ENCODE results near the gene TGFBRAP1.
"Not testable (repeated sequence)": the region's sequence is repeated elsewhere in the genome, so short reads cannot be mapped to it uniquely, and the experiment has no call there.

TGFBRAP1 gene

DNA sequence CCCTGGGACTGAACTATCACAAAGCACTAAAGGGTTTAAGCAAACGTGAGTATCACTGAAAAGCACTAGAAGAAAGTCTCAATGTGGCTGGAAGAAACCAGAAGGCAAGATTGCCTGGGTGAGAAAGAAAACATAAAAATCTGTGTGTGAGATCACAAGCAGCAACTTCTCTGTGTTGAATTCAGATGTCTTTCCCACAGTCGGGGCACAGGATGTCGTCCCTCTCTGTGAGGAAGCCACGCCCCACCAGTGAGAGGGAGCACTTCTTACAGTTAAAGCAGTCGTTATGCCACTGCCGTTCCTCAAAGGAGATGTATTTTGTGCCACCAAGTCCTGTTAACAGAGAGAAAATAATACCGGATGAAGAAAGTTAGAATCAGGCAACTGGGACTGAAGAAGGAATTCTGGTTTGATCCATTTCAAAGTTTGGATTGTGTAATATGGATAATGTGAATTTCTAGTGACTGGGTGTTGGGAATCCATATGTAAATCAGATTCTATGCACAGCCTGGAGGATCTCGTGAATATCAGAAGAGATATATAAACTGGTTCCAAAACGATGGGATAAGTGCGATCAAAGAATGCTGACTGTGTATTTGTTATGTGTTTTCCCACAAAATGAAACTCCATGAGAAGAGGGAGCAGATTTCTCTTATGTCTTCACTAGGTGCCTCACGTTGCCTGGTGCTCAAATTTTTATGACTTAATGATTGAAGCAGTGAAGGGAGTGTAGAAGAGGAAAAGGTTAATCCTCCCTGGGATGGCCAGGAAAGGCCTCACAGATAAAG lies 31.8 kb upstream of the TGFBRAP1 start:
- in situ Hi-C loops (cut with MboI; ENCODE audit: low pct_unique_long_range_greater_than_20kb, low sequenced_read_pairs): loop anchor here (25.0 kb wide), 2 partner anchors 176 to 1226 kb away; no protein-coding TSS in a partner anchor

GRCh38 chr2:105358593-105358992 lies 29.1 kb upstream of the TGFBRAP1 start:
- no peak for DNase-seq
- in situ Hi-C loops (cut with MboI; ENCODE audit: low pct_unique_long_range_greater_than_20kb, low sequenced_read_pairs): loop anchor here (25.0 kb wide), 2 partner anchors 179 to 1229 kb away; no protein-coding TSS in a partner anchor

More for the DNA sequence above, 31.8 kb upstream of the TGFBRAP1 start:
- DNase-seq: no peak

DNA sequence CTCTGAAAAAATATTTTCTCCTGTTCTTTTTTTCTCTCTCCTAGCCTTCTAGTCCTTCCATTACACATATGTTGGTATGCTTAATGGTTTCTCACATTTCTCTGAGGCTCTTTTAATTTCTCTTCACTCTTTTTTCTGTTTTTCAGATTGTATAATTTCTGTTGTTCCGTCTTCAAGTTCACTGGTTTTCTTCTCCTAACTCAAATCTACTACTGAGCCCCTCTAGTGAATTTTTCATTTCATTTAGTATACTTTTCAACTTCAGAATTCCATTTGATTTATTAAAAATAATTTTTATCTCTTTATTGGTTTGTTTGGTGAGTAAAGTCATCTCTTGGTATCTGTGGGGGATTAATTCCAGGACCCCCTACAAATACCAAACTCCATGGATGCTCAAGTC lies 27.6 kb upstream of the TGFBRAP1 start:
- no peak for DNase-seq
- in situ Hi-C loops (cut with MboI; ENCODE audit: low pct_unique_long_range_greater_than_20kb, low sequenced_read_pairs): loop anchor here (25.0 kb wide), 2 partner anchors 180 to 1230 kb away; no protein-coding TSS in a partner anchor

DNA sequence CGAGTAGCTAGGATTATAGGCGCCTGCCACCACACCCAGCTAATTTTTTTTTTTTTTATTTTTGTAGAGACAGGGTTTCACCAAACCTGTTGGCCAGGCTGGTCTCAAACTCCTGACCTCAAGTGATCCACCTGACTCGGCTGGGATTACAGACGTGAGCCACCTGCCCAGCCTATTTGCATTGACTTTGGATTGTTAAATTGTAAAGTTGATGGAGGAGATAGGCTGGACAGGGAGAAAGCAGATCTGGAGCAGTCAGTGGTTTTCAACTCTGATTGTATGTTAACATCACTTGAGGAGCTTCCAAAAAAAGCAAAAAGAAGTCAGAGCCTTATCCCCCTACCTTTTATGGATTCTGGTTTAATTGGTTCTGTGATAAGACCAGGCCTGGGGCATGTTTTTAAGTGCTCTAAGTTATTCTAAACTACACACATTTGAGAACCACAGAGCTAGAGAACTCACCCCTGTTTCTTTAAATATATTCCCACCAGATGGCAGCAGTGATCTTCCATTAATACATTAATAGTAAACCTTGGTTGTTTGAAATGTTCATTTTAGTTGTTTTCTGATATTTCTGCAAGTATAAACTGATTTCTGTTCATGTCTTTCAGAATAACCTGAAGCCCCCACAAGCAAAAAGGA lies 15.3 kb upstream of the TGFBRAP1 start:
- in situ Hi-C loops (cut with MboI; ENCODE audit: low pct_unique_long_range_greater_than_20kb, low sequenced_read_pairs): no loop called here
- peak; percentile 27 for DNase-seq

DNA sequence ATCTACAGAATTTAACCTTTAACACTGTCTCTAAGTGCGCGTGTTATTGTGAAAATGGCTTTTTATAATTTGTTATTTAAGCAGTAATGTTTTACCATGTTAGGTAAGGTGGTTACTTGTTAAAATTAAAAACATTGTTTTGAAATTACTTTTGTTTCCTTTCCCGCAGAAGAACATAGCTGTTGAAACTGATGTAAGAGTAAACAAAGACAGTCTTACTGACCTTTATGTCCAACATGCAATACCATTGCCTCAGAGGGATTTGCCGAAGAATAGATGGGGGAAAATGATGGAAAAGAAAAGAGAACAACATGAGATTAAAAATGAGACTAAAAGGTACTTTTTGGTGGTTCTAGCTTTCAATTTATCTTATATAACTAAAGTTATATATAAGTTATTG lies 9.9 kb upstream of the TGFBRAP1 start:
- in situ Hi-C loops (cut with MboI; ENCODE audit: low pct_unique_long_range_greater_than_20kb, low sequenced_read_pairs): no loop called here
- no peak for DNase-seq

DNA sequence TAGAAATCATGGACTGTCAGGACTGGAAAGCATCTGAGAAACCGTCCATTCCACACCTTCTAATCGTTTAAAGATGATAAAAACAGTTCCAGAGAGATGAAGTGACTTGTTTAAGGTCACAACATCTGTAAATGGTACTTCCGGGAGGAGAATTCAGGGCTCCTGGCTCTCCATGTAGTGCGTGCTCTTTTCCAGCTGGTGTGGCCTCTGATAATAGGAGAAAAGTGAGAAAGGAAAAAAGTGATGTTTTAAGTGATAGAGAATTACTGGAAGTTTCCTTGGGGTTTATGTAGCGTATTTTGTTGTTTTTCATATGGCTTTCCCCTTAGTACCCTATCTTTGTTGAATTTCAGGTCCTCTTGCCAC lies 8.5 kb upstream of the TGFBRAP1 start:
- in situ Hi-C loops (cut with MboI; ENCODE audit: low pct_unique_long_range_greater_than_20kb, low sequenced_read_pairs): no loop called here
- no peak for DNase-seq

DNA sequence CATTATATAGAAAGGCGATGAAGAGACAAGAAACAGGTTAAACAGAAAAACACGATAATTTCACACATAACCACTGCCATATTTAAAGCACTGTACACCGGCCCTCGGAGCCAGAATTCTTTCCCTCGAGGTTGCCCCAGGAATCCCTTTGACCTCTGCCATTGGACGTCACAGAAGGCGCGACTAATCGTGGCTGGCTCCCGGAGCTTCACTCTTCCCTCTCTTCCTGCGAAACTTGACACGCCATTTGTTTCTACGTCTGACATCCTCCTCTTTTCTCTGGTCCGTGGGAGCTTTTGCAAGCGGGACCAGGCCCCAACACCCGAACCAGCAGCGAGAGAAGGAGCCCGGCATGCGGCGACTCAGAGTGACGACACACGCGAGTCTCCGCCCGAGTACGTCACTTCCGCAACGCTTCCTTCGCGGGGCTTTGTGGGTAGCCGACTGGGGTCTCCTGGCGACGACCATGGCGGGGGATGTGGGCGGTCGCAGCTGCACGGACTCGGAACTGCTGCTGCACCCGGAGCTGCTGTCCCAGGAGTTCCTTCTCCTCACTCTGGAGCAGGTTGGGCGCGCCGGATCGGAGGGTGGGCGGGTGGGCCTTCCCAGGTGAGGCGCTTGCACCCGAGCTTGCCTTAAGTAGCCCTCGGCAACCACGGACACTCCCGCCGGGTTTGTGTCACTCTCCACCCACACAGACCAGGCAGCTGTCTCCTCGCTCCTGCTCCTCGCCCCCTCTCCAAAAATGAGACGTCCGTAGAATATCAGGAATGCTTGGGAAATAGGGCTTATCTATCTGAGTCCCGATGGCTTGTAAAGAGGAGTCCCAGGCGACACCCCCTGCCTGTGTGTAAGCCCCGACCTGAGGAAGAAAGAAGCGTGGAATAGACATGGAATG lies 7.8 kb upstream of the TGFBRAP1 start, which contains the start of gene C2orf49:
Gene C2orf49 (plus strand): TSS at position 419 of the 898 bp plus-strand sequence. CDS start 48 bp downstream, at position 467.
- in situ Hi-C loops (cut with MboI; ENCODE audit: low pct_unique_long_range_greater_than_20kb, low sequenced_read_pairs): no loop called here
- DNase-seq: peak; percentile 92

- no peak for DNase-seq
- in situ Hi-C loops (cut with MboI; ENCODE audit: low pct_unique_long_range_greater_than_20kb, low sequenced_read_pairs): no loop called here
These were observed 7.2 kb upstream of the TGFBRAP1 start for GRCh38 chr2:105336786-105337121.

GRCh38 chr2:105335469-105335868 lies 5.9 kb upstream of the TGFBRAP1 start:
- DNase-seq: no peak
- in situ Hi-C loops (cut with MboI; ENCODE audit: low pct_unique_long_range_greater_than_20kb, low sequenced_read_pairs): no loop called here

DNA sequence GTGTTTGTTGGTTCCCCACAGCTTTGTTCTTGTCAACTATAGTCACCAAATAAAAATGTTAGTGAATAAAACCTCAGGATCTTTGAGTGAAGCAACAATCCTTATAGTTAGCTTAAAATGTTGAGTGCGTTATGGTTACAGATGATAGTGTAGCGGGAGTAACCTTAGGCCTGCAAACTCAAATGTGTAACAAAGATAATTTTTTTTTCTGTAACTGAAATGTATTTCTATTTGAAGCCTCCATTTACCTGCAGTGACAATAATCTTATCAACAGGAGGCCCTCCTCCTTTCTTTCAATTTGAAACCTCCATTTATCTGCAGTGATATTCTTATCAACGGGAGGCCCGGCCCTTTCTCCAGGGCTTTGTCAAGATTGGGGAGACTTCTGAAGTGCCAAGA lies 4.7 kb upstream of the TGFBRAP1 start:
- in situ Hi-C loops (cut with MboI; ENCODE audit: low pct_unique_long_range_greater_than_20kb, low sequenced_read_pairs): no loop called here

GRCh38 chr2:105330681-105331375 lies 1.3 kb upstream of the TGFBRAP1 start:
- no peak for DNase-seq
- in situ Hi-C loops (cut with MboI; ENCODE audit: low pct_unique_long_range_greater_than_20kb, low sequenced_read_pairs): no loop called here

More for the DNA sequence above, 4.7 kb upstream of the TGFBRAP1 start:
- DNase-seq: no peak

DNA sequence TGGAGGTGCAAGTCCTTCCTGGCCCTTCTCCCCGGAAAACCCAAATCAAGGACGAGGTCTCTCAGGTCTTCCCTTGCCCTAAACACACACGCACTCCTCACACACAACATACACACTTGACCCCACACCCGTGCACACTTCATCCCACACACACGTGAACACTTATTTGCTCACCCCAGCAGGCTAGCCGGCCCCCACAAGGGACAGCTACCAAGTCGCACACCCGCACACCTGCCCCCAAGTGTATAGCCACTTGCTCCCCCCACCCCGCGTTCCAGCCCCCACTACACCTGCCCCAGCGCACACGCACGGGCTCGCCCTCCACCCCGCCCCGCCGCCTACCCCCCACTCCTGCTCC lies 359 bp downstream of the TGFBRAP1 start:
- in situ Hi-C loops (cut with MboI; ENCODE audit: low pct_unique_long_range_greater_than_20kb, low sequenced_read_pairs): no loop called here
- DNase-seq: no peak

DNA sequence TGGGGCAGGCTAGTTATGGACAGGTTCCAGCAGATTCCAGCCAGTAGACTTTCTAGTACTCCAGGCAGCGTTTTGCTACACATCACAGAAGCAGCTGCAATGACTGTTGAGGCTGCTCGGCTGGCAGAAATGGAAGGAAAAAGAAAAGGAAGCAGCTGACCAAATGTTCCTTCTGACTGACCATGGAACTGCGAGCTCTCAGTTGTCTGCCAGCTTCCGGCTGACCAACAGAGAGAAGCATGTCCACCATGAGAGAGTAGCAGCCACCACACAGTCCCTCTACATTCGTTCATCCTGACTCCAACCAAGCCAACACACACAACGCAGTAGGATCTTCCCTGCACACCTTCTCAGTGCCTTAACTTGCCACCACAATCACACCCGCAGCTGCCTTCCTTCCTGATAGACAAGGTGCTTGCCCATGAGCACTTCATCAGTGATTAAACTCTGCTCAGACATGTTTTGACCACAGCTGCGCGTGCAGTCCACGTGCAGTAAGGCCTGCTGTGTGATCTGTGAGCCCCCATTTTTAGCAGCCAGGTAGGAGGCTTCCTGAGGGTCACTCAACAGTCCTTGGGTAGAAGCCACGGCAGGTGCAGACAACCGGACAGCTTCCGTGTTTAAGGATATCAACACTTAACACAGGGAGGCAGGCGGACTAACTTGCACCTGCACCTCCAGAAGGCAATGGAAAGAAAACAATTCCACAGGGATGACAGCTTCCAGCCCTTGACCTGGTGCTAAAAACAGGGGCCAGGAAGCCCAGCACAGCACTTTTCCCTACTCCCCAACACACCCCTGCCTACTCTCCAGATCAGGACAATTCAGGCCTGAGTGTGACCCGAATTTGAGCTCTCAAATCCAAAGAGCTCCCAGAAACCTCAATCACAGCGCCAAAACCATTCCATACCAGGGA lies 996 bp downstream of the TGFBRAP1 start:
- peak; percentile 68 for DNase-seq
- in situ Hi-C loops (cut with MboI; ENCODE audit: low pct_unique_long_range_greater_than_20kb, low sequenced_read_pairs): no loop called here

GRCh38 chr2:105327690-105328089 lies 1.8 kb downstream of the TGFBRAP1 start:
- DNase-seq: no peak
- in situ Hi-C loops (cut with MboI; ENCODE audit: low pct_unique_long_range_greater_than_20kb, low sequenced_read_pairs): no loop called here

- in situ Hi-C loops (cut with MboI; ENCODE audit: low pct_unique_long_range_greater_than_20kb, low sequenced_read_pairs); DNase-seq: not testable (repeated sequence)
These were observed 2.3 kb downstream of the TGFBRAP1 start for GRCh38 chr2:105327271-105327670.

DNA sequence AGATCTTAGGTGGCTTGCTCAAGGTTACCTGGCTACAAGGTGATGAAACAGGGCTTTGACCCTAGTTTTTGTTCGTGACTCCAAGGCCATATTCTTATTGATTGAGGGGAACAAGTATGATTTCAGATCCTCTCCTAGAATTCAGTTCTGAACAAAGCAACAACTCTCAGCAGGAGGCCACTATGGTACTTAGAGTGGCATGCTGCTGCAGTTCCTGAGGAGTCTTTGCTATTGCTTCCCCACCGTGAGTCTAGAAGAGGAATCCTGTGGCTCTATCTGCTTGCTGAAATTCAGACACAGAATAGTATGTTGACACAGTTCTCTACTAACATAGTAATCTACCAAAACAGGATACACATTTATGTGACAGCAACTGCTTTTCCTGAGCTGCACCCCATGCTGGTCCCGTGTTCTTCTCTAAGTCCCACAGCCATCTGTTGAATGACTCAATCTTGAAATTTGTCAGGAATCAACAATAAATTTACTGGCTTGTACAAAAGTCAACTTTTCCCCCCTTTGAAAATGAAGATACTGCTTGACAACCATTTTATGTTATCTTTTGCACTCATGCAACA lies 4.1 kb downstream of the TGFBRAP1 start:
- in situ Hi-C loops (cut with MboI; ENCODE audit: low pct_unique_long_range_greater_than_20kb, low sequenced_read_pairs): no loop called here
- DNase-seq: peak; percentile 67

DNA sequence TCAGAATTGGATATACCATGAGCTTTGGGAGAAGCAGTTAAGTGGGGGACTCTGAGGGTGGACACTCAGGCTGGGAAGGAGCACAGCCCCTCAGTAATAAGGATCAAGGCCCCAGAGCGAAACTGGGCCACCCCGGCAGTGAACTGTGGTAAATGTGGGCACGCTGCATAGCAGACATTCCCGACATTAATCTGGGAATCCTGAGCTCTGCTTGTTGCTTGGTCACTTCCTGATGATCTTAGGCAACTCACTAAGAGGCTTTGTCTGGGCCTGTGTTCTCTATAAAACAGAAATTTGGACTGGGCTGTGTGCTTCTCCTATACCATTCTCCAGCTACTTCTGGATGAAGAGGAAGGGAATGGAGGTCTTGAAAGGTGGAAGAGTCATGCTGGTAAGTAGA lies 4.8 kb downstream of the TGFBRAP1 start:
- in situ Hi-C loops (cut with MboI; ENCODE audit: low pct_unique_long_range_greater_than_20kb, low sequenced_read_pairs): no loop called here
- DNase-seq: no peak

DNA sequence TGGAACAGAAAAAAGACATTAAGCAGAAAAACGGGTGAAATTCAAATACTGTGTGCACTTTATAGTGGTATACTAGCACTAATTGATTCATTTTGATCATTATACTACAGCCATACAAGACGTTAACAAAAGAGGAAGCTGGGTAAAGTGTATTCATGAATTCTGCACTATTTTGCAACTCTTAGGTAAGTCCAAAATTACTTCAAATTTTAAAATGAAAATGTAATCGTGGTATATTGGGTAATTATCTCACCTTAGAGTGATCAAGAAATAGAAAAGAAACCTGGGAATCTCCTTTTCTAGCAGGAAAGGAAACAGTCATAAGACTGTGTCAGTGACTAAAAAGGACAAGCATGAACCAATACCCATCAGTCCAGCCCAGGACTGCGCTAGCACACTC lies 5.4 kb downstream of the TGFBRAP1 start:
- DNase-seq: peak; percentile 46
- in situ Hi-C loops (cut with MboI; ENCODE audit: low pct_unique_long_range_greater_than_20kb, low sequenced_read_pairs): no loop called here

Data from KBM-7 (cell line).